Keratinocyte (primary cell): ENCODE results near the gene PUS3.

ENCODE experiments used
- CTCF ChIP-seq, 3 experiments: IDR thresholded peaks in 1 of 3; conservative IDR thresholded peaks in 1 of 3; optimal IDR thresholded peaks in 1 of 3; 2 replicates in 2 of 3; 3 replicates in 1 of 3; pipeline versions ENCODE3 to v1.5.1; 2011; ENCODE audit warnings: low read length in 3 of 3, mild to moderate bottlenecking in 3 of 3, moderate library complexity in 2 of 3, control low read depth in 1 of 3, inconsistent platforms in 1 of 3; ENCODE audit not compliant: insufficient read depth in 2 of 3; ENCODE audit errors: extremely low read depth in 1 of 3
- EZH2 ChIP-seq: IDR thresholded peaks from one replicate; pipeline ENCODE4 v1.6.1; 2012; ENCODE audit warnings: inconsistent platforms, mild to moderate bottlenecking, low read length, moderate library complexity

GRCh38 chr11:125923012-125923579 is 20.1 kb upstream of the PUS3 start:
- TF ChIP-seq CTCF (optimal IDR thresholded peaks at IDR 0.05 in 1 of 3, IDR thresholded peaks at IDR 0.05 in 1 of 3, conservative IDR thresholded peaks at IDR 0.05 in 1 of 3; ENCODE audit: extremely low read depth in 1 of 3, insufficient read depth in 2 of 3, low read length in 3 of 3) = peak; percentile 85 to 87 (median 87)
- TF ChIP-seq EZH2 = no peak
